Liver (tissue), 9 donors: Measurements from ENCODE around the gene TMEM127. TPM values are rescaled to one million over a fixed set of nuclear protein-coding genes. Genes with fewer than 3 reads are reported as not detected.
A peak's percentile ranks its signal among the peaks of the same experiment; 100 is the strongest.

Source experiments
- DNase-seq: peaks from one replicate; pipeline ENCODE4 v3.0.0-alpha.2; 2017; ENCODE audit warnings: low spot score
- H3K27ac ChIP-seq, 2 donors: one replicate each; pipeline ENCODE4 v1.7.0; 2013; ENCODE audit warnings: inconsistent platforms in 2 of 2, low read length in 2 of 2, control low read depth in 1 of 2, low read depth in 1 of 2, mild to moderate bottlenecking in 1 of 2
- H3K27me3 ChIP-seq, 4 donors: one replicate each; pipeline versions ENCODE4 v1.6.1 to v1.7.0; 2013; ENCODE audit warnings: low read length in 3 of 4, inconsistent platforms in 1 of 4, mild to moderate bottlenecking in 1 of 4, moderate library complexity in 1 of 4; ENCODE audit not compliant: control insufficient read depth in 4 of 4, insufficient read depth in 4 of 4
- H3K36me3 ChIP-seq, 4 donors: one replicate each; pipeline versions ENCODE4 v1.6.1 to v1.7.0; 2013; ENCODE audit warnings: low read length in 3 of 4, mild to moderate bottlenecking in 3 of 4, low read depth in 1 of 4, moderate library complexity in 1 of 4; ENCODE audit not compliant: control insufficient read depth in 4 of 4, insufficient read depth in 3 of 4
- H3K4me1 ChIP-seq, 4 donors: one replicate each; pipeline versions ENCODE4 v1.6.1 to v1.7.0; 2013; ENCODE audit warnings: low read length in 3 of 4, mild to moderate bottlenecking in 3 of 4, moderate library complexity in 1 of 4; ENCODE audit not compliant: control insufficient read depth in 4 of 4, insufficient read depth in 4 of 4
- H3K4me3 ChIP-seq, 3 donors: one replicate each; pipeline versions ENCODE4 v1.6.1 to v1.7.0; 2013; ENCODE audit warnings: low read length in 3 of 3, control low read depth in 1 of 3, low read depth in 1 of 3, mild to moderate bottlenecking in 1 of 3
- H3K9ac ChIP-seq, 2 donors: one replicate each; pipeline ENCODE4 v1.7.0; 2013; ENCODE audit warnings: low read length in 2 of 2, mild to moderate bottlenecking in 2 of 2, moderate library complexity in 2 of 2, control low read depth in 1 of 2, low read depth in 1 of 2
- H3K9me3 ChIP-seq, 4 donors: one replicate each; pipeline versions ENCODE4 v1.6.1 to v1.7.0; 2013; ENCODE audit warnings: low read length in 3 of 4; ENCODE audit not compliant: control insufficient read depth in 4 of 4
- CTCF ChIP-seq: fragments of 150-350 bp; IDR thresholded peaks from 2 replicates; pipeline ENCODE4 v1.5.1; 2017; ENCODE audit warnings: improper control_type of control experiment, low read depth, low read length; ENCODE audit not compliant: missing input control
- EGR1 ChIP-seq, 2 donors: IDR thresholded peaks; 2 replicates each; pipeline ENCODE4 v1.6.1; 2016 to 2018; ENCODE audit warnings: antibody characterized with exemption in 2 of 2, low read depth in 2 of 2
- FOXA1 ChIP-seq: IDR thresholded peaks from 2 replicates; pipeline ENCODE4 v1.6.1; 2016; ENCODE audit warnings: antibody characterized with exemption
- FOXA2 ChIP-seq: IDR thresholded peaks from 2 replicates; pipeline ENCODE4 v1.6.1; 2016; ENCODE audit warnings: antibody characterized with exemption
- GABPA ChIP-seq, 2 donors: IDR thresholded peaks in 1 of 2; conservative IDR thresholded peaks in 1 of 2; 2 replicates each; pipeline ENCODE4 v1.6.1; 2016; ENCODE audit warnings: antibody characterized with exemption in 2 of 2, mild to moderate bottlenecking in 1 of 2, moderate library complexity in 1 of 2
- HNF4A ChIP-seq, 2 donors: conservative IDR thresholded peaks; 2 replicates each; pipeline ENCODE4 v1.6.1; 2016; ENCODE audit warnings: antibody characterized with exemption in 2 of 2, mild to moderate bottlenecking in 2 of 2
- HNF4G ChIP-seq: IDR thresholded peaks from 2 replicates; pipeline ENCODE4 v1.6.1; 2016; ENCODE audit warnings: antibody characterized with exemption
- JUND ChIP-seq, 2 donors: IDR thresholded peaks; 2 replicates each; pipeline ENCODE4 v1.6.1; 2016; ENCODE audit warnings: antibody characterized with exemption in 2 of 2
- MAX ChIP-seq: IDR thresholded peaks from 2 replicates; pipeline ENCODE4 v1.6.1; 2016; ENCODE audit warnings: antibody characterized with exemption
- RAD21 ChIP-seq, 2 donors: IDR thresholded peaks; 2 replicates each; pipeline ENCODE4 v1.6.1; 2016; ENCODE audit warnings: antibody characterized with exemption in 2 of 2, mild to moderate bottlenecking in 2 of 2
- RXRA ChIP-seq, 2 donors: IDR thresholded peaks; 2 replicates each; pipeline ENCODE4 v1.6.1; 2017 to 2018; ENCODE audit warnings: antibody characterized with exemption in 2 of 2, mild to moderate bottlenecking in 1 of 2
- SP1 ChIP-seq: IDR thresholded peaks from 2 replicates; pipeline ENCODE4 v1.6.1; 2018; ENCODE audit warnings: antibody characterized with exemption, mild to moderate bottlenecking
- TAF1 ChIP-seq: conservative IDR thresholded peaks from 2 replicates; pipeline ENCODE4 v1.6.1; 2016; ENCODE audit warnings: antibody characterized with exemption, mild to moderate bottlenecking
- ZBTB33 ChIP-seq: IDR thresholded peaks from 2 replicates; pipeline ENCODE4 v1.6.1; 2016; ENCODE audit warnings: antibody characterized with exemption
- WGBS: extraction: QIAGEN DNeasy Blood & Tissue Kit; methylation state at CpG from one replicate; pipeline ENCODE4 v1.1.7; 2013; 5-methylcytosine and 5-hydroxymethylcytosine counted together
- polyA plus RNA-seq, 2 donors: library from polyadenylated mRNA; stranded (reverse) in 1 of 2; unstranded in 1 of 2; fragments of 200-250 nt in 1 of 2; fragments of >200 nt in 1 of 2; fragmentation: Nextera tagmentation in 1 of 2; extraction: Ambion mirVana in 1 of 2; gene quantifications; one replicate each; pipeline versions ENCODE4 v1.2.1 to v1.2.3, GENCODE V29; 2013 to 2015
- total RNA-seq, 2 donors: library from RNA; depleted of rRNA; stranded (reverse); fragments of >200 nt; gene quantifications; one replicate each; pipeline ENCODE4 v1.2.3, GENCODE V29; 2014
- TF ChIP-seq, protein P1 (sequence below): IDR thresholded peaks from 2 replicates; pipeline ENCODE4 v1.6.1; 2016; ENCODE audit warnings: antibody characterized with exemption, mild to moderate bottlenecking
- TF ChIP-seq, protein P2 (sequence below): IDR thresholded peaks from 2 replicates; pipeline ENCODE4 v1.6.1; 2016; ENCODE audit warnings: antibody characterized with exemption
- donor health status: healthy.
- donor health status: healthy.
- donor health status: healthy.
- donor health status: healthy.
- donor health status: healthy.

The TMEM127 gene
- total and polyA plus RNA-seq, 4 donors, result 11.2 to 27.5 (median 18.4) TPM

DNA sequence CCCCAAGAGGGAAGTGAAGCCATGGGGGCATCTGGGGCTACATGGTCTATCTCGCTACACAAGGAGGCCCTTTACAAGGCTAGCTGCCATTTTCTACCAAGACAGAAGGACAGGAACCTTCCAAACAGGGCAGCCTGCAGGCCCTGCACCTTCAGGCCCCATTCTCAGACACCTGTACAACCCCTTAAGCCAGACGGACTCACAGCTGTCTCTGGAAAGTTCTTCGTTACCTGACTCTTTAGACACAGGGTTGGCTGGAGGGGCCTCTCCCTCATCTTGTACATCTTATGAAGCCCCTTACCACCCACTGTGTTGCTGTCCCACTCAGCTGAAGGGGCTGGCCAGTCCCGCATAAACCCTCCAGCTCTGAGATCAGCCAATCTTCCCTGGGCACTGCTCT is 17.2 kb downstream of the TMEM127 start:
- no peak overlapping the region for H3K4me3 ChIP-seq
- no peak for DNase-seq
- 95% methylated on average over 4 of the region's 4 CpGs for WGBS
- H3K36me3 ChIP-seq, result peaks cover 4 to 18% (median 11%) of the 10 kb centered on the region in 4 donors
- H3K9me3 ChIP-seq, result no peaks in the 10 kb centered on the region
- H3K27me3 ChIP-seq, result no peaks in the 10 kb centered on the region
- no peak for TF ChIP-seq JUND (IDR thresholded peaks at IDR 0.05)
- no peak for TF ChIP-seq CTCF
- no peak for TF ChIP-seq FOXA1
- TF ChIP-seq GABPA (IDR thresholded peaks at IDR 0.05 in 1 of 2, conservative IDR thresholded peaks at IDR 0.05 in 1 of 2), result no peak
- no peak for TF ChIP-seq FOXA2
- TF ChIP-seq RXRA (IDR thresholded peaks at IDR 0.05), result no peak
- TF ChIP-seq ZBTB33, result no peak
- TF ChIP-seq EGR1 (IDR thresholded peaks at IDR 0.05; ENCODE audit: low read depth in 2 of 2), result no peak
- TF ChIP-seq HNF4A (conservative IDR thresholded peaks at IDR 0.05), result no peak
- TF ChIP-seq, protein P1, sequence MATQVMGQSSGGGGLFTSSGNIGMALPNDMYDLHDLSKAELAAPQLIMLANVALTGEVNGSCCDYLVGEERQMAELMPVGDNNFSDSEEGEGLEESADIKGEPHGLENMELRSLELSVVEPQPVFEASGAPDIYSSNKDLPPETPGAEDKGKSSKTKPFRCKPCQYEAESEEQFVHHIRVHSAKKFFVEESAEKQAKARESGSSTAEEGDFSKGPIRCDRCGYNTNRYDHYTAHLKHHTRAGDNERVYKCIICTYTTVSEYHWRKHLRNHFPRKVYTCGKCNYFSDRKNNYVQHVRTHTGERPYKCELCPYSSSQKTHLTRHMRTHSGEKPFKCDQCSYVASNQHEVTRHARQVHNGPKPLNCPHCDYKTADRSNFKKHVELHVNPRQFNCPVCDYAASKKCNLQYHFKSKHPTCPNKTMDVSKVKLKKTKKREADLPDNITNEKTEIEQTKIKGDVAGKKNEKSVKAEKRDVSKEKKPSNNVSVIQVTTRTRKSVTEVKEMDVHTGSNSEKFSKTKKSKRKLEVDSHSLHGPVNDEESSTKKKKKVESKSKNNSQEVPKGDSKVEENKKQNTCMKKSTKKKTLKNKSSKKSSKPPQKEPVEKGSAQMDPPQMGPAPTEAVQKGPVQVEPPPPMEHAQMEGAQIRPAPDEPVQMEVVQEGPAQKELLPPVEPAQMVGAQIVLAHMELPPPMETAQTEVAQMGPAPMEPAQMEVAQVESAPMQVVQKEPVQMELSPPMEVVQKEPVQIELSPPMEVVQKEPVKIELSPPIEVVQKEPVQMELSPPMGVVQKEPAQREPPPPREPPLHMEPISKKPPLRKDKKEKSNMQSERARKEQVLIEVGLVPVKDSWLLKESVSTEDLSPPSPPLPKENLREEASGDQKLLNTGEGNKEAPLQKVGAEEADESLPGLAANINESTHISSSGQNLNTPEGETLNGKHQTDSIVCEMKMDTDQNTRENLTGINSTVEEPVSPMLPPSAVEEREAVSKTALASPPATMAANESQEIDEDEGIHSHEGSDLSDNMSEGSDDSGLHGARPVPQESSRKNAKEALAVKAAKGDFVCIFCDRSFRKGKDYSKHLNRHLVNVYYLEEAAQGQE, result no peak
- TF ChIP-seq, protein P2, sequence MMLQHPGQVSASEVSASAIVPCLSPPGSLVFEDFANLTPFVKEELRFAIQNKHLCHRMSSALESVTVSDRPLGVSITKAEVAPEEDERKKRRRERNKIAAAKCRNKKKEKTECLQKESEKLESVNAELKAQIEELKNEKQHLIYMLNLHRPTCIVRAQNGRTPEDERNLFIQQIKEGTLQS, result no peak
- TF ChIP-seq SP1, result no peak
- no peak for TF ChIP-seq MAX
- TF ChIP-seq HNF4G, result no peak
- TF ChIP-seq RAD21 (IDR thresholded peaks at IDR 0.05), result no peak
- no peak overlapping the region for H3K9ac ChIP-seq
- H3K27ac ChIP-seq, result no peak overlapping the region
- peaks cover 0 to 24% (median 16%) of the 10 kb centered on the region in 4 donors for H3K4me1 ChIP-seq

- TF ChIP-seq TAF1, result no peak
- TF ChIP-seq RXRA (IDR thresholded peaks at IDR 0.05), result peak in 1 of 2 donors; percentile 30
- Histone ChIP-seq H3K9ac (no peak overlapping the region), H3K36me3 (peaks cover 3 to 12% (median 9%) of the 10 kb centered on the region in 4 donors), H3K27me3 (no peaks in the 10 kb centered on the region), H3K27ac (no peak overlapping the region), H3K4me1 (peaks cover 0 to 17% (median 10%) of the 10 kb centered on the region in 4 donors), H3K9me3 (no peaks in the 10 kb centered on the region), H3K4me3 (no peak overlapping the region)
- WGBS, result 48% methylated on average over 5 of the region's 5 CpGs
- no peak for DNase-seq
Observed at GRCh38 chr2:96247896-96248295, 17.9 kb downstream of the TMEM127 start.
